Testis (tissue), 2 donors: ENCODE measurements around the gene FAM181A.

Source experiments
- CTCF ChIP-seq, 3 experiments: fragments of 450-650 bp in 2 of 3; fragments of 200-600 bp in 1 of 3; sonication (generic) in 1 of 3; IDR thresholded peaks; one replicate each; pipeline ENCODE4 v1.5.1; 2016 to 2019; ENCODE audit warnings: antibody characterized with exemption in 3 of 3, mild to moderate bottlenecking in 2 of 3, moderate library complexity in 1 of 3
- POLR2A ChIP-seq: fragments of 450-650 bp; IDR thresholded peaks from one replicate; pipeline ENCODE4 v1.6.1; 2017; ENCODE audit warnings: antibody characterized with exemption, mild to moderate bottlenecking, moderate library complexity

GRCh38 chr14:93929048-93929535, 1.9 kb downstream of the FAM181A start:
- TF ChIP-seq POLR2A (no peak), CTCF (IDR thresholded peaks at IDR 0.05) (no peak)
